HTR-8/SVneo (cell line): Measurements from ENCODE around the gene OR2V2.
"Not testable (repeated sequence)": the region's sequence is repeated elsewhere in the genome, so short reads cannot be mapped to it uniquely, and the experiment has no call there.

Experiments used
- DNase-seq: peaks from one replicate; pipeline ENCODE4 v3.0.0; 2011; ENCODE audit warnings: low spot score, mixed read lengths; ENCODE audit not compliant: insufficient read length
- FAIRE-seq: peaks from 2 replicates; lab custom pipeline; 2011; peaks lifted over from hg19 to GRCh38; lab: Jason Lieb, UNC

OR2V2 gene

GRCh38 chr5:181138258-181138657 is 9.1 kb upstream of the OR2V2 start:
- FAIRE-seq (no peak), DNase-seq (no peak)

GRCh38 chr5:181140766-181141165 is 6.6 kb upstream of the OR2V2 start:
- DNase-seq, result no peak
- no peak for FAIRE-seq

- no peak for DNase-seq
- no peak for FAIRE-seq
These were observed 5.3 kb upstream of the OR2V2 start for GRCh38 chr5:181142054-181142453.

GRCh38 chr5:181145133-181145532 is 2.3 kb upstream of the OR2V2 start:
- DNase-seq, result no peak
- FAIRE-seq, result no peak

GRCh38 chr5:181149355-181149754 is 2.0 kb downstream of the OR2V2 start:
- FAIRE-seq, result no peak
- no peak for DNase-seq

- no peak for DNase-seq
- no peak for FAIRE-seq
These were observed 2.7 kb downstream of the OR2V2 start for GRCh38 chr5:181149806-181150733.

GRCh38 chr5:181151146-181151545 is 3.8 kb downstream of the OR2V2 start:
- no peak for FAIRE-seq
- no peak for DNase-seq

GRCh38 chr5:181152406-181152805 is 5.0 kb downstream of the OR2V2 start:
- FAIRE-seq, result peak; percentile 26
- DNase-seq, result peak; percentile 60

- DNase-seq, result no peak
- FAIRE-seq, result peak; percentile 67
These were observed 6.4 kb downstream of the OR2V2 start for GRCh38 chr5:181153814-181154213.

GRCh38 chr5:181156758-181157157 is 9.4 kb downstream of the OR2V2 start:
- no peak for FAIRE-seq

GRCh38 chr5:181158869-181159268 is 11.5 kb downstream of the OR2V2 start:
- no peak for DNase-seq
- no peak for FAIRE-seq

More at GRCh38 chr5:181156758-181157157, 9.4 kb downstream of the OR2V2 start:
- no peak for DNase-seq

GRCh38 chr5:181159286-181160151 is 12.1 kb downstream of the OR2V2 start:
- FAIRE-seq (peak; percentile 60), DNase-seq (peak; percentile 89)

GRCh38 chr5:181160152-181160754 is 12.9 kb downstream of the OR2V2 start:
- FAIRE-seq, result peak; percentile 40

GRCh38 chr5:181160755-181161533 is 13.6 kb downstream of the OR2V2 start:
- DNase-seq, result peak; percentile 75
- not testable (repeated sequence) for FAIRE-seq

More at GRCh38 chr5:181160152-181160754, 12.9 kb downstream of the OR2V2 start:
- peak; percentile 69 for DNase-seq

GRCh38 chr5:181161534-181162175 is 14.3 kb downstream of the OR2V2 start:
- FAIRE-seq (no peak), DNase-seq (no peak)

GRCh38 chr5:181163487-181164075 is 16.2 kb downstream of the OR2V2 start:
- no peak for FAIRE-seq
- DNase-seq, result no peak

GRCh38 chr5:181164076-181164952 is 16.9 kb downstream of the OR2V2 start:
- FAIRE-seq (no peak), DNase-seq (no peak)
